ENCODE results near the gene CACNA1H.

DNA sequence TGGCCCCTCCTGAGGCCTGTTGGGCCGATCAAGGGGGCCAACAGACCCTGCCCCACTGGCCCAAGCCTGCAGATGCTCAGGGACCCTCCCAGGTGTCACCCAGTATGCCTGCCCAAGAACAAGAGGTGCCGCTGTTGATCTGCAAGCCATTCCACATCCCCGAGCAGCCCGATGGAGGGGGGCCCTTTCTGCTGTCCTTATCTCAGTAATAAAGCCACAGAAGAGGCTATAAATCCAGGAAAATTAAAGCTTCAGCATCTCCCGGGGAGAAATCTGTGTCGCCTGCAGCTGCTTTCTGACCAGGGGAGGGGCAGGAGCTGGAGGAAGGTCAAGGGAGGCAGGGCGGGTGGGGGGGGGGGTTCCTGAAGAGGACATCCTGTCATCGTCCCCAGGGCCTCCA lies 11.7 kb upstream of the CACNA1H start:
- TF ChIP-seq, protein P1, sequence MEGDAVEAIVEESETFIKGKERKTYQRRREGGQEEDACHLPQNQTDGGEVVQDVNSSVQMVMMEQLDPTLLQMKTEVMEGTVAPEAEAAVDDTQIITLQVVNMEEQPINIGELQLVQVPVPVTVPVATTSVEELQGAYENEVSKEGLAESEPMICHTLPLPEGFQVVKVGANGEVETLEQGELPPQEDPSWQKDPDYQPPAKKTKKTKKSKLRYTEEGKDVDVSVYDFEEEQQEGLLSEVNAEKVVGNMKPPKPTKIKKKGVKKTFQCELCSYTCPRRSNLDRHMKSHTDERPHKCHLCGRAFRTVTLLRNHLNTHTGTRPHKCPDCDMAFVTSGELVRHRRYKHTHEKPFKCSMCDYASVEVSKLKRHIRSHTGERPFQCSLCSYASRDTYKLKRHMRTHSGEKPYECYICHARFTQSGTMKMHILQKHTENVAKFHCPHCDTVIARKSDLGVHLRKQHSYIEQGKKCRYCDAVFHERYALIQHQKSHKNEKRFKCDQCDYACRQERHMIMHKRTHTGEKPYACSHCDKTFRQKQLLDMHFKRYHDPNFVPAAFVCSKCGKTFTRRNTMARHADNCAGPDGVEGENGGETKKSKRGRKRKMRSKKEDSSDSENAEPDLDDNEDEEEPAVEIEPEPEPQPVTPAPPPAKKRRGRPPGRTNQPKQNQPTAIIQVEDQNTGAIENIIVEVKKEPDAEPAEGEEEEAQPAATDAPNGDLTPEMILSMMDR (IDR thresholded peaks at IDR 0.05) = no peak
- no peak for TF ChIP-seq POLR2A (IDR thresholded peaks at IDR 0.05)

All from right lobe of liver (tissue), 4 donors.